NCI-H1436 (cell line): ENCODE measurements around the gene LPAR6.
"Not testable (repeated sequence)": the region's sequence is repeated elsewhere in the genome, so short reads cannot be mapped to it uniquely, and the experiment has no call there.

Source experiments
- DNase-seq: peaks from one replicate; lab custom pipeline; 2025; lab: John Stamatoyannopoulos, UW

Gene LPAR6

GRCh38 chr13:48412881-48413351, at the start of gene LPAR6:
Gene LPAR6, minus strand, starts transcription at chr13:48413113. Its CDS starts 690 bp downstream, at chr13:48412423.
- no peak for DNase-seq

GRCh38 chr13:48457578-48458242, 44.8 kb upstream of the LPAR6 start:
- no peak for DNase-seq

- DNase-seq = no peak
Measured at GRCh38 chr13:48456546-48456945, 43.6 kb upstream of the LPAR6 start.

- not testable (repeated sequence) for DNase-seq
Measured at GRCh38 chr13:48451196-48451595, 38.3 kb upstream of the LPAR6 start.

GRCh38 chr13:48449656-48450055, 36.7 kb upstream of the LPAR6 start:
- DNase-seq = no peak

- DNase-seq = no peak
Measured at GRCh38 chr13:48448959-48449614, 36.2 kb upstream of the LPAR6 start.

- DNase-seq = no peak
Measured at GRCh38 chr13:48448285-48448958, 35.5 kb upstream of the LPAR6 start.

- no peak for DNase-seq
Measured at GRCh38 chr13:48446464-48446863, 33.6 kb upstream of the LPAR6 start.

GRCh38 chr13:48443442-48444208, 30.7 kb upstream of the LPAR6 start:
- DNase-seq = no peak

GRCh38 chr13:48437371-48437770, 24.5 kb upstream of the LPAR6 start:
- DNase-seq = no peak

GRCh38 chr13:48436661-48437288, 23.9 kb upstream of the LPAR6 start:
- DNase-seq = no peak

- no peak for DNase-seq
Measured at GRCh38 chr13:48434200-48434599, 21.3 kb upstream of the LPAR6 start.

GRCh38 chr13:48431987-48432615, 19.2 kb upstream of the LPAR6 start:
- DNase-seq = no peak

- DNase-seq = no peak
Measured at GRCh38 chr13:48431431-48431830, 18.5 kb upstream of the LPAR6 start.

GRCh38 chr13:48429886-48430285, 17.0 kb upstream of the LPAR6 start:
- DNase-seq = no peak

- DNase-seq = no peak
Measured at GRCh38 chr13:48429036-48429435, 16.1 kb upstream of the LPAR6 start.

- DNase-seq = not testable (repeated sequence)
Measured at GRCh38 chr13:48426755-48427298, 13.9 kb upstream of the LPAR6 start.

GRCh38 chr13:48426052-48426451, 13.1 kb upstream of the LPAR6 start:
- DNase-seq = no peak

- DNase-seq = no peak
Measured at GRCh38 chr13:48424212-48424611, 11.3 kb upstream of the LPAR6 start.

- not testable (repeated sequence) for DNase-seq
Measured at GRCh38 chr13:48422003-48422402, 9.1 kb upstream of the LPAR6 start.

- no peak for DNase-seq
Measured at GRCh38 chr13:48415516-48415915, 2.6 kb upstream of the LPAR6 start.
